ENCODE results near the gene NFAM1. TPM values are rescaled to one million over a fixed set of nuclear protein-coding genes. Genes with fewer than 3 reads are reported as not detected.

Gene NFAM1
- total and polyA plus RNA-seq, 2 of the 13 experiments (the other 11 are each of a cell fraction or from before 2014, with no cell fraction given) = 0.03 TPM; not detected in 1

- BruUV-seq (replicated peaks) = no TSS peak
- H3K4me3 ChIP-seq (replicated peaks in 1 of 3; ENCODE audit: insufficient read depth in 1 of 3, low read depth in 2 of 3, low read length in 3 of 3) = no peak overlapping the region
- H3K4me1 ChIP-seq (ENCODE audit: insufficient read depth, low read length) = peaks cover 53% of the 10 kb centered on the region
- in situ Hi-C loops (cut with HindIII; ENCODE audit: extremely low pct_ligation_motif_present, low pct_unique_long_range_greater_than_20kb) (no loop called here), intact Hi-C loops (cut with micrococcal nuclease; ENCODE audit: unreplicated experiment) (no loop called here)
- no peaks in the 10 kb centered on the region for H3K79me2 ChIP-seq (ENCODE audit: insufficient read depth, low read length)
- H3K36me3 ChIP-seq (replicated peaks in 1 of 2; ENCODE audit: control insufficient read depth in 1 of 2, insufficient read depth in 2 of 2, low read length in 2 of 2) = no peaks in the 10 kb centered on the region
- H3K9ac ChIP-seq (ENCODE audit: insufficient read depth, low read depth, low read length) = no peak overlapping the region
- ChIA-PET CTCF (ENCODE audit: low intra/inter-chr PET ratio, low total read pairs) (no interaction called here), POLR2A (no interaction called here)
- TF ChIP-seq GTF3A (CRISPR knock-in tag; conservative IDR thresholded peaks at IDR 0.05) (no peak), NCOA1 (CRISPR knock-in tag; IDR thresholded peaks at IDR 0.05) (no peak), SMYD3 (CRISPR knock-in tag; IDR thresholded peaks at IDR 0.05) (no peak), MAFG (CRISPR knock-in tag; IDR thresholded peaks at IDR 0.05) (no peak), HMG20B (CRISPR knock-in tag; conservative IDR thresholded peaks at IDR 0.05) (no peak), DPF2 (CRISPR knock-in tag; IDR thresholded peaks at IDR 0.05; ENCODE audit: borderline replicate concordance, low read depth) (no peak), ZNF205 (CRISPR knock-in tag; IDR thresholded peaks at IDR 0.05) (no peak), ZNF549 (CRISPR knock-in tag; IDR thresholded peaks at IDR 0.05) (no peak), RBM39 (IDR thresholded peaks at IDR 0.05; ENCODE audit: low read depth, low read length, poor library complexity, severe bottlenecking) (no peak)
- no peaks in the 10 kb centered on the region for H4K20me1 ChIP-seq (ENCODE audit: insufficient read depth, low read length)
- WGBS (ENCODE audit: low lambda C conversion rate) = 74% methylated on average over 4 of the region's 7 CpGs
- H3K9me3 ChIP-seq (ENCODE audit: low read length) = no peaks in the 10 kb centered on the region
- DNase-seq (ENCODE audit: low spot score) (no peak), FAIRE-seq (no peak), ATAC-seq (no peak)
- no peak overlapping the region for H3K27ac ChIP-seq (ENCODE audit: extremely low read length, insufficient read depth, low read length)
- H3K27me3 ChIP-seq (ENCODE audit: control insufficient read depth in 1 of 2, insufficient read depth in 2 of 2, low read length in 2 of 2) = peaks cover 8 to 38% of the 10 kb centered on the region in 2 experiments; a peak in 4 of 5 replicates
- no peak overlapping the region; the same call in 1 of the 2 replicates for H3K4me2 ChIP-seq (ENCODE audit: low read depth, low read length)
- H2AFZ ChIP-seq (ENCODE audit: low read length) = no peak overlapping the region
These were observed 21.5 kb downstream of the NFAM1 start for GRCh38 chr22:42410708-42411107.

GRCh38 chr22:42408810-42409529, 23.2 kb downstream of the NFAM1 start:
- in situ Hi-C loops (cut with HindIII; ENCODE audit: extremely low pct_ligation_motif_present, low pct_unique_long_range_greater_than_20kb) = no loop called here
- no peaks in the 10 kb centered on the region for H4K20me1 ChIP-seq (ENCODE audit: insufficient read depth, low read length)
- H3K36me3 ChIP-seq (replicated peaks in 1 of 2; ENCODE audit: control insufficient read depth in 1 of 2, insufficient read depth in 2 of 2, low read length in 2 of 2) = no peaks in the 10 kb centered on the region
- peaks cover 9 to 48% of the 10 kb centered on the region in 2 experiments; a peak in 4 of 5 replicates for H3K27me3 ChIP-seq (ENCODE audit: control insufficient read depth in 1 of 2, insufficient read depth in 2 of 2, low read length in 2 of 2)
- H3K9me3 ChIP-seq (ENCODE audit: low read length) = no peaks in the 10 kb centered on the region
- H3K79me2 ChIP-seq (ENCODE audit: insufficient read depth, low read length) = no peaks in the 10 kb centered on the region
- ChIA-PET POLR2A (no interaction called here), CTCF (ENCODE audit: low intra/inter-chr PET ratio, low total read pairs) (no interaction called here)
- 42% methylated on average over 9 of the region's 16 CpGs for WGBS (ENCODE audit: low lambda C conversion rate)
- no TSS peak for BruUV-seq (replicated peaks)
- FAIRE-seq (no peak), ATAC-seq (no peak), DNase-seq (ENCODE audit: low spot score) (no peak)
- no peak overlapping the region for H3K4me3 ChIP-seq (replicated peaks in 1 of 3; ENCODE audit: insufficient read depth in 1 of 3, low read depth in 2 of 3, low read length in 3 of 3)
- intact Hi-C loops (cut with micrococcal nuclease; ENCODE audit: unreplicated experiment) = no loop called here
- no peak overlapping the region for H3K27ac ChIP-seq (ENCODE audit: extremely low read length, insufficient read depth, low read length)
- peaks cover 36% of the 10 kb centered on the region for H3K4me1 ChIP-seq (ENCODE audit: insufficient read depth, low read length)
- no peak overlapping the region for H3K4me2 ChIP-seq (ENCODE audit: low read depth, low read length)
- no peak overlapping the region for H2AFZ ChIP-seq (ENCODE audit: low read length)
- no peak overlapping the region for H3K9ac ChIP-seq (ENCODE audit: insufficient read depth, low read depth, low read length)
- TF ChIP-seq RFXANK (CRISPR knock-in tag; IDR thresholded peaks at IDR 0.05) (no peak), ZHX1 (CRISPR knock-in tag; IDR thresholded peaks at IDR 0.05; ENCODE audit: low read depth) (no peak), GMEB1 (CRISPR knock-in tag; IDR thresholded peaks at IDR 0.05; ENCODE audit: borderline replicate concordance) (no peak)
